Prostate gland (tissue), 2 donors: Measurements from ENCODE around the gene NKX2-2. TPM values are rescaled to one million over a fixed set of nuclear protein-coding genes. Genes with fewer than 3 reads are reported as not detected.

Experiments
- DNase-seq: peaks from one replicate; pipeline ENCODE4 v3.0.0-alpha.2; 2019; ENCODE audit warnings: low spot score
- H3K27ac ChIP-seq, 2 donors: fragments of 200-600 bp; sonication (generic); 2 replicates each; pipeline ENCODE4 v1.5.1; 2017 to 2019
- H3K27me3 ChIP-seq: fragments of 200-600 bp; sonication (generic); replicated peaks from 2 replicates; pipeline ENCODE4 v1.5.1; 2019; ENCODE audit not compliant: insufficient read depth
- H3K36me3 ChIP-seq, 2 donors: fragments of 200-600 bp; sonication (generic); 1 replicate in 1 of 2; 2 replicates in 1 of 2; pipeline versions ENCODE4 v1.5.1 to v1.8.1; 2017 to 2019
- H3K4me1 ChIP-seq: fragments of 200-600 bp; sonication (generic); replicated peaks from 2 replicates; pipeline ENCODE4 v1.5.1; 2019
- H3K4me3 ChIP-seq, 2 donors: fragments of 200-600 bp; sonication (generic); 2 replicates each; pipeline ENCODE4 v1.5.1; 2017 to 2019
- H3K9me3 ChIP-seq: fragments of 200-600 bp; sonication (generic); 2 replicates; pipeline ENCODE4 v1.5.1; 2017
- CTCF ChIP-seq, 4 experiments: fragments of 200-600 bp in 2 of 4; fragments of 450-650 bp in 2 of 4; sonication (generic) in 2 of 4; IDR thresholded peaks; 1 replicate in 3 of 4; 2 replicates in 1 of 4; pipeline ENCODE4 v1.5.1; 2016 to 2019; ENCODE audit warnings: antibody characterized with exemption in 4 of 4, mild to moderate bottlenecking in 2 of 4, moderate library complexity in 2 of 4
- POLR2A ChIP-seq: fragments of 450-650 bp; IDR thresholded peaks from one replicate; pipeline ENCODE4 v1.6.1; 2016; ENCODE audit warnings: antibody characterized with exemption, mild to moderate bottlenecking
- POLR2AphosphoS5 ChIP-seq: sonication (generic); formaldehyde crosslinking; IDR thresholded peaks from one replicate; pipeline ENCODE4 v1.6.1; 2017; ENCODE audit warnings: antibody characterized with exemption
- WGBS: methylation state at CpG from one replicate; pipeline ENCODE4 v1.1.5; 2018; 5-methylcytosine and 5-hydroxymethylcytosine counted together
- intact Hi-C: fragments of 100-400 bp; cut with DNase I; formaldehyde crosslinking; loops from one replicate; pipeline ENCODE4 v1.14.2; 2022
- total RNA-seq, 2 donors: library from RNA; depleted of rRNA; stranded (reverse); fragments of >200 nt; gene quantifications; one replicate each; pipeline ENCODE4 v1.1.0, GENCODE V29; 2016

Gene NKX2-2
- total RNA-seq, 2 donors from 2014 or later, result 0.14 TPM; not detected in 1

GRCh38 chr20:21546355-21546754 is 32.5 kb upstream of the NKX2-2 start:
- H3K4me1 ChIP-seq, result no peaks in the 10 kb centered on the region
- no peaks in the 10 kb centered on the region for H3K9me3 ChIP-seq
- 49% methylated on average over 4 of the region's 4 CpGs for WGBS
- H3K27me3 ChIP-seq, result no peaks in the 10 kb centered on the region
- no peaks in the 10 kb centered on the region for H3K36me3 ChIP-seq
- intact Hi-C loops, result no loop called here
- DNase-seq, result no peak
- TF ChIP-seq POLR2A (no peak), CTCF (IDR thresholded peaks at IDR 0.05) (no peak), POLR2AphosphoS5 (no peak)
- no peak overlapping the region for H3K27ac ChIP-seq
- H3K4me3 ChIP-seq, result no peak overlapping the region

- H3K4me1 ChIP-seq, result no peaks in the 10 kb centered on the region
- H3K36me3 ChIP-seq, result no peaks in the 10 kb centered on the region
- H3K27ac ChIP-seq, result no peak overlapping the region
- TF ChIP-seq POLR2A (no peak), CTCF (IDR thresholded peaks at IDR 0.05) (no peak), POLR2AphosphoS5 (no peak)
- H3K4me3 ChIP-seq, result no peak overlapping the region
- no peaks in the 10 kb centered on the region for H3K27me3 ChIP-seq
- DNase-seq, result no peak
- H3K9me3 ChIP-seq, result no peaks in the 10 kb centered on the region
- intact Hi-C loops, result no loop called here
- 92% methylated on average over 3 of the region's 3 CpGs for WGBS
These were observed 25.6 kb upstream of the NKX2-2 start for GRCh38 chr20:21539512-21539911.

- Histone ChIP-seq H3K9me3 (no peaks in the 10 kb centered on the region), H3K27me3 (no peaks in the 10 kb centered on the region), H3K36me3 (no peaks in the 10 kb centered on the region), H3K4me1 (no peaks in the 10 kb centered on the region), H3K27ac (no peak overlapping the region), H3K4me3 (no peak overlapping the region)
- TF ChIP-seq CTCF (IDR thresholded peaks at IDR 0.05) (no peak), POLR2AphosphoS5 (no peak), POLR2A (no peak)
- WGBS, result 54% methylated on average over 2 of the region's 2 CpGs
- intact Hi-C loops, result no loop called here
- no peak for DNase-seq
These were observed 21.0 kb upstream of the NKX2-2 start for GRCh38 chr20:21534886-21535285.

- Histone ChIP-seq H3K36me3 (no peaks in the 10 kb centered on the region), H3K9me3 (no peaks in the 10 kb centered on the region), H3K27ac (no peak overlapping the region), H3K4me3 (no peak overlapping the region), H3K27me3 (no peaks in the 10 kb centered on the region), H3K4me1 (no peaks in the 10 kb centered on the region)
- TF ChIP-seq CTCF (IDR thresholded peaks at IDR 0.05) (no peak), POLR2A (no peak), POLR2AphosphoS5 (no peak)
- 58% methylated on average over 2 of the region's 2 CpGs for WGBS
- intact Hi-C loops, result no loop called here
- no peak for DNase-seq
These were observed 20.6 kb upstream of the NKX2-2 start for GRCh38 chr20:21534453-21534852.

- intact Hi-C loops, result no loop called here
- DNase-seq, result no peak
- 42% methylated on average over 6 of the region's 6 CpGs for WGBS
- Histone ChIP-seq H3K4me3 (no peak overlapping the region), H3K4me1 (no peaks in the 10 kb centered on the region), H3K27me3 (peaks cover 4% of the 10 kb centered on the region), H3K9me3 (no peaks in the 10 kb centered on the region), H3K36me3 (no peaks in the 10 kb centered on the region), H3K27ac (no peak overlapping the region)
- TF ChIP-seq POLR2AphosphoS5 (no peak), CTCF (IDR thresholded peaks at IDR 0.05) (peak in 2 of 4 experiments; percentile 22 to 27)
These were observed 16.0 kb upstream of the NKX2-2 start for GRCh38 chr20:21529863-21530262.
